WI38 (cell line): ENCODE results near the gene HLA-DMA.

Experiments
- H3K4me3 ChIP-seq: 2 replicates; pipeline ENCODE4 v1.5.1; 2011; ENCODE audit warnings: low read depth, mild to moderate bottlenecking, control low read depth, low read length
- TF ChIP-seq, protein P1 (sequence below): IDR thresholded peaks from 2 replicates; pipeline ENCODE4 v1.5.1; 2012; ENCODE audit warnings: low read depth, mild to moderate bottlenecking, control low read depth, low read length

The HLA-DMA gene

DNA sequence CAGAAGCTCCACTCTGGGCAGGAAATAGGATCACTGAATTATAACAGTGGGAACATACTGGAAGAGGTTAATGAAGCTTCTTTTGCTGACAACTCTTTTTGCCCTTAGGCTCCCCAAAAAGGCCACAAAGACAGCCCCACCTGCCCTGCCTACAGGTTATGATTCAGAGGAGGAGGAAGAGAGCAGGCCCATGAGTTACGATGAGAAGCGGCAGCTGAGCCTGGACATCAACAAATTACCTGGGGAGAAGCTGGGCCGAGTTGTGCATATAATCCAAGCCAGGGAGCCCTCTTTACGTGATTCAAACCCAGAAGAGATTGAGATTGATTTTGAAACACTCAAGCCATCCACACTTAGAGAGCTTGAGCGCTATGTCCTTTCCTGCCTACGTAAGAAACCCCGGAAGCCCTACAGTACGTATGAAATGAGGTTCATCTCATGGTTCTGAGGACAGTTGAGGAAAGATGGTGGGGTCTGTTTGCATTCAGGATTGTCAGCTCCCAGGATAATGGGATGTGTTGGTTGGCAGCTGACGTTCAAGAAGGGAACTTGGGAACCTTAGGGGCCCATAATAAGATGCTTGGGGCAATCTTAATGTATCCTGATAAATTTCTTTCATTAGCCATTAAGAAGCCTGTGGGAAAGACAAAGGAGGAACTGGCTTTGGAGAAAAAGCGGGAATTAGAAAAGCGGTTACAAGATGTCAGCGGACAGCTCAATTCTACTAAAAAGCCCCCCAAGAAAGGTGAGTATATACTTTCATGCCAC lies 27.0 kb upstream of the HLA-DMA start:
- TF ChIP-seq, protein P1, sequence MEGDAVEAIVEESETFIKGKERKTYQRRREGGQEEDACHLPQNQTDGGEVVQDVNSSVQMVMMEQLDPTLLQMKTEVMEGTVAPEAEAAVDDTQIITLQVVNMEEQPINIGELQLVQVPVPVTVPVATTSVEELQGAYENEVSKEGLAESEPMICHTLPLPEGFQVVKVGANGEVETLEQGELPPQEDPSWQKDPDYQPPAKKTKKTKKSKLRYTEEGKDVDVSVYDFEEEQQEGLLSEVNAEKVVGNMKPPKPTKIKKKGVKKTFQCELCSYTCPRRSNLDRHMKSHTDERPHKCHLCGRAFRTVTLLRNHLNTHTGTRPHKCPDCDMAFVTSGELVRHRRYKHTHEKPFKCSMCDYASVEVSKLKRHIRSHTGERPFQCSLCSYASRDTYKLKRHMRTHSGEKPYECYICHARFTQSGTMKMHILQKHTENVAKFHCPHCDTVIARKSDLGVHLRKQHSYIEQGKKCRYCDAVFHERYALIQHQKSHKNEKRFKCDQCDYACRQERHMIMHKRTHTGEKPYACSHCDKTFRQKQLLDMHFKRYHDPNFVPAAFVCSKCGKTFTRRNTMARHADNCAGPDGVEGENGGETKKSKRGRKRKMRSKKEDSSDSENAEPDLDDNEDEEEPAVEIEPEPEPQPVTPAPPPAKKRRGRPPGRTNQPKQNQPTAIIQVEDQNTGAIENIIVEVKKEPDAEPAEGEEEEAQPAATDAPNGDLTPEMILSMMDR = no peak
- no peak overlapping the region for H3K4me3 ChIP-seq

DNA sequence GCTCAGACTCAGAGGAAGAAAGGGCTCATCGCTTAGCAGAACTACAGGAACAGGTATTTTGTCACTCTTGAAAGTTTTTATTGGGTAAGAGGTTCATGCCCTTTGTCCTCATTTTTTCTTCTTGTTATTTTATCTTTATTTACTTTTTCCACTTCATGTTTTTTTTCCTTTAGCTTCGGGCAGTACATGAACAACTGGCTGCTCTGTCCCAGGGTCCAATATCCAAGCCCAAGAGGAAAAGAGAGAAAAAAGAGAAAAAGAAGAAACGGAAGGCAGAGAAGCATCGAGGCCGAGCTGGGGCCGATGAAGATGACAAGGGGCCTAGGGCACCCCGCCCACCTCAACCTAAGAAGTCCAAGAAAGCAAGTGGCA lies 25.0 kb upstream of the HLA-DMA start:
- no peak overlapping the region for H3K4me3 ChIP-seq
- TF ChIP-seq, protein P1 = no peak

DNA sequence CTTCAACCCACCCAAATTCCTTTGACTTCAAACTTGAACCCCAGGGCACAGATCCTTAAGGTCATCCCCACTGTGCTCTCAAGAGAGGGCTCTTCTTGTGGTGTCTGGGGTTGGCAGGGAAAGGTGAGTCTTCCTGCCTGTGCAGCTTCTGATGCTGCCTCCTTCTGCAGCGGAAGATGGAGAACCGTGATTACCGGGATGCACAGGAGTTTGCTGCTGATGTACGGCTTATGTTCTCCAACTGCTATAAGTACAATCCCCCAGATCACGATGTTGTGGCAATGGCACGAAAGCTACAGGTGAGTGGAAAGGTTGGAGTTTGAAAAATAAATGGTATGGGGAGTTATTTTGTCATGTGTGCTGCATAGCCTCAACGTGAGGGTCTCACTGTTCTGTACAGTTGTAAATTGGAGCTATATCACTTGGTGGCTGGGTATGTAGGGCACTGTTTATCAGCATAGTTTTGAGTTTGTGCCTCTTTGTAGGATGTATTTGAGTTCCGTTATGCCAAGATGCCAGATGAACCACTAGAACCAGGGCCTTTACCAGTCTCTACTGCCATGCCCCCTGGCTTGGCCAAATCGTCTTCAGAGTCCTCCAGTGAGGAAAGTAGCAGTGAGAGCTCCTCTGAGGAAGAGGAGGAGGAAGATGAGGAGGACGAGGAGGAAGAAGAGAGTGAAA lies 24.5 kb upstream of the HLA-DMA start:
- H3K4me3 ChIP-seq = no peak overlapping the region
- TF ChIP-seq, protein P1 = no peak

DNA sequence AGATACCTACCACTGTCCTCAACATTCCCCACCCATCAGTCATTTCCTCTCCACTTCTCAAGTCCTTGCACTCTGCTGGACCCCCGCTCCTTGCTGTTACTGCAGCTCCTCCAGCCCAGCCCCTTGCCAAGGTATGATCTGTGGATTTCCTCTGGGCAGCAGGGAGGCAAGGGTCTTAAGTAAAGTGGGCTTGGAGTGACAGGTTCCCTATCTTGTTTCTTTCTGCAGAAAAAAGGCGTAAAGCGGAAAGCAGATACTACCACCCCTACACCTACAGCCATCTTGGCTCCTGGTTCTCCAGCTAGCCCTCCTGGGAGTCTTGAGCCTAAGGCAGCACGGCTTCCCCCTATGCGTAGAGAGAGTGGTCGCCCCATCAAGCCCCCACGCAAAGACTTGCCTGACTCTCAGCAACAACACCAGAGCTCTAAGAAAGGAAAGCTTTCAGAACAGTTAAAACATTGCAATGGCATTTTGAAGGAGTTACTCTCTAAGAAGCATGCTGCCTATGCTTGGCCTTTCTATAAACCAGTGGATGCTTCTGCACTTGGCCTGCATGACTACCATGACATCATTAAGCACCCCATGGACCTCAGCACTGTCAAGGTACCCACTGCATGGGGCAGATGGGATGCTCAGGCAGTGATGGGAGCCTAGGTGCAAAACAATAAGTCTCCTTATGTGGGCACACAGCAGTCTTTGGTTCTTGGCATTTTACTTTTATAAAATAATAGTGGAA lies 23.6 kb upstream of the HLA-DMA start:
- TF ChIP-seq, protein P1 = no peak
- H3K4me3 ChIP-seq = no peak overlapping the region; the same call in 1 of the 2 replicates

DNA sequence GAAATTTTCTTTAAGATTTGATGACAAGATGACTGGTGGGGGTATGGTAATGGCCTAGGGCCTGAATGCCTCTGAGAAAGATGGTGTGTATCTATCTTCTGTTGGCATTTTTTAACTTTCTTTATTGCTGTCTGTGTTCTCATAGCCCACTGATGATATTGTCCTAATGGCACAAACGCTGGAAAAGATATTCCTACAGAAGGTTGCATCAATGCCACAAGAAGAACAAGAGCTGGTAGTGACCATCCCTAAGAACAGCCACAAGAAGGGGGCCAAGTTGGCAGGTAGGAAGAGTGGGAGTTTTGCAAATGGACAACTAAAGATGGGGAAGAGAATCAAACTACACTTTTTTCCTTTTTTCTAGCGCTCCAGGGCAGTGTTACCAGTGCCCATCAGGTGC lies 23.0 kb upstream of the HLA-DMA start:
- peak overlapping the region; percentile 64 for H3K4me3 ChIP-seq
- TF ChIP-seq, protein P1 = no peak

DNA sequence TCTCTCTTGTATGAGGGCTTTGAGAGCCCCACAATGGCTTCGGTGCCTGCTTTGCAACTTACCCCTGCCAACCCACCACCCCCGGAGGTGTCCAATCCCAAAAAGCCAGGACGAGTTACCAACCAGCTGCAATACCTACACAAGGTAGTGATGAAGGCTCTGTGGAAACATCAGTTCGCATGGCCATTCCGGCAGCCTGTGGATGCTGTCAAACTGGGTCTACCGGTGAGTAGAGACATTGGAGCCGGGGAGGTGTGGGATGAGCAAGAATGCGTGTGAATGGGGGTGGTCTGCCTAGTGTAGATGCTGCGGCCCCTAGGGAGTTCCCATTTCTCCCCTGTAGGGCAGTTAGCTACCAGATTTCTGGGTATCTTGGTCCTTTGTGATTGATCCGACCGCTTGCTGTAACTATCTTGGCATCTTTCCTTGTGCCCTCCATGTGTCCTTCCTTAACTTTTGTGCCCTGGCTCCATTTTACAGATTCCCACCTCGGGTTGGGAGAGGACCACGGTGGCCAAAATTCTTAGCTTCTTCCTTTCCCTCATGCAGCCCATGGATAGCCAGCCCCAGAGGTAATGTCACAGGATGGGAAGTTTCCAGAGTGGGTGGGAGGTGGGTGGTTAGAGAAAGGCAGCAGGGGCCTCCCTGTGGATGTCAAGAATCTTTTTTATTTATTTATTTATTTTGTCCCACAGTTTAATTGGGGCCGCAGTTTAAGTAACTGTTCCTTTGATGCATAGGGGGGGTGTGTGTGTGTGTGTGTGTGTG lies 21.8 kb upstream of the HLA-DMA start:
- TF ChIP-seq, protein P1 = no peak
- peak overlapping the region; percentile 64 for H3K4me3 ChIP-seq
